Measurements from ENCODE around the gene TGFB2.

DNA sequence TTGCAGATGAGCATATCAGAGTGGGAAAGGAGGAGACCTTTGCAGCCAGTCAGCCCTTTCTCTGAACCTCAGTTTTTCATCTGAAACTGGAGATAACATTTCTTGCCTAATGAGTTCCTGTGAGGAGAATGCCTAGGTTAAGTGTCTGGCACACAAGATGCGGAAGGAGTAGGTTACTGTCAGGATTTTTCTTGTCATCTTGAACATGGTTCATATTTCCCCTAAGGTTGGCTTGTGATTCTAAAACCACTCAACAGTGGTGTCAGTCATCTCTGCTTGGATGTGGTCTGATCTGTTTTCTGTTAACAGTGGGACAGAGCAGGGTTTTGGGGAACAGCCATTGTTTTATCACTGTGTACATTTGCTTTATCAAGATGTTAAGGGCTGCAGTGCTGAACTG is 70.6 kb downstream of the TGFB2 start:
- TF ChIP-seq, protein P1, sequence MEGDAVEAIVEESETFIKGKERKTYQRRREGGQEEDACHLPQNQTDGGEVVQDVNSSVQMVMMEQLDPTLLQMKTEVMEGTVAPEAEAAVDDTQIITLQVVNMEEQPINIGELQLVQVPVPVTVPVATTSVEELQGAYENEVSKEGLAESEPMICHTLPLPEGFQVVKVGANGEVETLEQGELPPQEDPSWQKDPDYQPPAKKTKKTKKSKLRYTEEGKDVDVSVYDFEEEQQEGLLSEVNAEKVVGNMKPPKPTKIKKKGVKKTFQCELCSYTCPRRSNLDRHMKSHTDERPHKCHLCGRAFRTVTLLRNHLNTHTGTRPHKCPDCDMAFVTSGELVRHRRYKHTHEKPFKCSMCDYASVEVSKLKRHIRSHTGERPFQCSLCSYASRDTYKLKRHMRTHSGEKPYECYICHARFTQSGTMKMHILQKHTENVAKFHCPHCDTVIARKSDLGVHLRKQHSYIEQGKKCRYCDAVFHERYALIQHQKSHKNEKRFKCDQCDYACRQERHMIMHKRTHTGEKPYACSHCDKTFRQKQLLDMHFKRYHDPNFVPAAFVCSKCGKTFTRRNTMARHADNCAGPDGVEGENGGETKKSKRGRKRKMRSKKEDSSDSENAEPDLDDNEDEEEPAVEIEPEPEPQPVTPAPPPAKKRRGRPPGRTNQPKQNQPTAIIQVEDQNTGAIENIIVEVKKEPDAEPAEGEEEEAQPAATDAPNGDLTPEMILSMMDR (IDR thresholded peaks at IDR 0.05): no peak
- TF ChIP-seq POLR2AphosphoS5 (IDR thresholded peaks at IDR 0.05) (no peak), POLR2A (IDR thresholded peaks at IDR 0.05) (no peak)

Measured in stomach (tissue), 4 donors.